ELF-1 (cell line): ENCODE data around the gene RNU6-9.
"Not testable (repeated sequence)": the region's sequence is repeated elsewhere in the genome, so short reads cannot be mapped to it uniquely, and the experiment has no call there.

Experiments
- DNase-seq: peaks from one replicate; pipeline ENCODE4 v3.0.0-alpha.2; 2016; ENCODE audit warnings: low read depth, low spot score

RNU6-9 gene

DNA sequence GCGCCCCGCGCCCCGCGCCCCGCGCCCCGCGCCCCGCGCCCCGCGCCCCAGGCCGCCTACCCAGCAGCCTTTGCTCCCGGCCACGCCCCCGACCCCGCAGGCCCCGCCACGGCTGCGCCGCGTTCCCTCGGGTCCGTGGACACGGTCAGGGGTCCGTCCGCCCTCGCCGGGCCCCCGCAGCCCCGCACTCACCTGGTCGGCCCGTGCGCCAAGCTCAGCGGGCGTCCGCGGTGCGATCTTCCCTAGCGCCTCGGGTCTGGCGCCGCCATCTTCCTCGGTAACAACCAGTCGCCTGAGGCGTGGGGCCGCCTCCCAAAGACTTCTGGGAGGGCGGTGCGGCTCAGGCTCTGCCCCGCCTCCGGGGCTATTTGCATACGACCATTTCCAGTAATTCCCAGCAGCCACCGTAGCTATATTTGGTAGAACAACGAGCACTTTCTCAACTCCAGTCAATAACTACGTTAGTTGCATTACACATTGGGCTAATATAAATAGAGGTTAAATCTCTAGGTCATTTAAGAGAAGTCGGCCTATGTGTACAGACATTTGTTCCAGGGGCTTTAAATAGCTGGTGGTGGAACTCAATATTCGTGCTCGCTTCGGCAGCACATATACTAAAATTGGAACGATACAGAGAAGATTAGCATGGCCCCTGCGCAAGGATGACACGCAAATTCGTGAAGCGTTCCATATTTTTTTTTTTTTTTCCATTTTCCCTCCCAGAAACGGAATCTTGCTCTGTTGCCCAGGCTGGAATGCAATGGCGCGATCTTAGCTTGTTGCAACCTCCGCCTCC is at the start of gene RNU6-9, which contains the start of gene MED16:
TSS of gene RNU6-9 (plus strand) at position 591 of the 796 bp plus-strand sequence.
TSS of gene MED16 (minus strand) at position 294 of the 796 bp plus-strand sequence. CDS start 2,056 bp downstream, outside the sequence.
- peak; percentile 96 for DNase-seq

DNA sequence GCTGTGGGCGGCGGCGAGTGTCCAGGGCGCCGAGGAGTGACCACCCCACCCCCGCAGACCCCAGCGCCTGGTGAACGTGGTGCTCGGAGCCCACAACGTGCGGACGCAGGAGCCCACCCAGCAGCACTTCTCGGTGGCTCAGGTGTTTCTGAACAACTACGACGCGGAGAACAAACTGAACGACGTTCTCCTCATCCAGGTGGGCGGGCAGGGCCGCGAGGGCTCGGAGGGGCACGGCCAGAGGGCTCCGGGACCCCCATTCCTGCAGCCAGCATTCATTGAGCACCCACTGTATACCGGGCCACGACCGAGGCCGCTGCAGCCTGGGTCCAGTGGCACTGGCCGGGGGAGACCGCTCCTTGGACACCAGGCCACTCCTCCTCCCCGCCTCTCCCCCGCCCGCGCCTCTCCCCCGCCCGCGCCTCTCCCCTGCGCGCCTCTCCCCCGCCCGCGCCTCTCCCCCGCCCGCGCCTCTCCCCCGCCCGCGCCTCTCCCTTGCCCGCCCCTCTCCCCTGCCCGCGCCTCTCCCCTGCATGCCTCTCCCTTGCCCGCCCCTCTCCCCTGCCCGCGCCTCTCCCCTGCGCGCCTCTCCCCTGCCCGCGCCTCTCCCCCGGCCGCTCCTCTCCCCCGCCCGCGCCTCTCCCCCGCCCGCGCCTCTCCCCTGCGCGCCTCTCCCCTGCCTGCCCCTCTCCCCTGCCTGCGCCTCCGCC is 49.3 kb upstream of the RNU6-9 start:
- no peak for DNase-seq

DNA sequence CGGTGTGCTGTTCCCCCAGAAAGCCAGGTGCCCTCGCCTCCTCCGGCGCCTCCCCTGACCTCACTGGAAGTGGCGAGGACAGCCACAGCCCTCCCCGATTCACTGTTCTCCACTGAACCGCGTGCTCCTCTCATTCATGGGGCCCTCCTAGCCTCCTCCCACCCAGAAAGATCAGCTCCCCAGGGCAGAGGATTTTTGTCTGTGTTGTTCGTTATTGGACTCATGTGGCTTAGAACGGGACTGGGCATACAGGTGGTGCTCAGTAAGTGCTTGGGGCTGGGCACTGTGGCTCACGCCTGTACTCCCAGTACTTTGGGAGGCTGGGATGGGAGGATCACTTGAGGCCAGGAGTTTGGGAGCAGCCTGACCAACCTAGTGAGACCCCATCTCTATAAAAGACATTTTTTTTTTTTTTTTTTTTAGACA is 48.7 kb upstream of the RNU6-9 start:
- no peak for DNase-seq

DNA sequence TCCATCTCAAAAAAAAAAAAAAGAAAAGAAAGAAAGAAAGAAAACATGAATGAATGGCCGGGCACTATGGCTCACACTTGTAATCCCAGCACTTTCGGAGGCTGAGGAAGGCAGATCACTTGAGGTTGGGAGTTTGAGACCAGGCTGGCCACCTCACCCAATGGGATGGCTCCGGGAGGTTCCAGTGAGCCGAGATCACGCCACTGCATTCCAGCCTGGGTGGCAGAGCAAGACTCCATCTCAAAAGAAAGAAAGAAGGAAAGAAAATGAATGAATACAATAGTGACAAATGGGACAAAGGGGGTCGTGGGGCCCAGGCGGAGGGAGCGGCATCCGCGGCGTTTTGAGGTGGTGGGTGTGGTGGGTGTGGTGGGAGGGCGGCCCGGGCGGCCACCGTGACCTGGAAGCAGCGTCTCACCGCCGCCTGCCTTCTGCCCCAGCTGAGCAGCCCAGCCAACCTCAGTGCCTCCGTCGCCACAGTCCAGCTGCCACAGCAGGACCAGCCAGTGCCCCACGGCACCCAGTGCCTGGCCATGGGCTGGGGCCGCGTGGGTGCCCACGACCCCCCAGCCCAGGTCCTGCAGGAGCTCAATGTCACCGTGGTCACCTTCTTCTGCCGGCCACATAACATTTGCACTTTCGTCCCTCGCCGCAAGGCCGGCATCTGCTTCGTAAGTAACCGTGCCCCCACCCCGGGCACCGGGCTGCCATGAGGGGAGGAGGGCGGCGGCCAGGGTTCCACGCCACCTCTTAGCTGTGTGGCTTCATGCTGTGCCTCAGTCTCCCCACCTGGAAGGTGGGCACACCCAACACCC is 47.4 kb upstream of the RNU6-9 start:
- DNase-seq, result no peak

- DNase-seq, result no peak
Measured at GRCh38 chr19:848386-848921, 44.8 kb upstream of the RNU6-9 start.

GRCh38 chr19:849195-849594 is 44.1 kb upstream of the RNU6-9 start:
- DNase-seq, result not testable (repeated sequence)

- DNase-seq, result peak; percentile 94
Measured at GRCh38 chr19:850221-850978, 42.9 kb upstream of the RNU6-9 start.

- no peak for DNase-seq
Measured at GRCh38 chr19:850979-851335, 42.3 kb upstream of the RNU6-9 start.

DNA sequence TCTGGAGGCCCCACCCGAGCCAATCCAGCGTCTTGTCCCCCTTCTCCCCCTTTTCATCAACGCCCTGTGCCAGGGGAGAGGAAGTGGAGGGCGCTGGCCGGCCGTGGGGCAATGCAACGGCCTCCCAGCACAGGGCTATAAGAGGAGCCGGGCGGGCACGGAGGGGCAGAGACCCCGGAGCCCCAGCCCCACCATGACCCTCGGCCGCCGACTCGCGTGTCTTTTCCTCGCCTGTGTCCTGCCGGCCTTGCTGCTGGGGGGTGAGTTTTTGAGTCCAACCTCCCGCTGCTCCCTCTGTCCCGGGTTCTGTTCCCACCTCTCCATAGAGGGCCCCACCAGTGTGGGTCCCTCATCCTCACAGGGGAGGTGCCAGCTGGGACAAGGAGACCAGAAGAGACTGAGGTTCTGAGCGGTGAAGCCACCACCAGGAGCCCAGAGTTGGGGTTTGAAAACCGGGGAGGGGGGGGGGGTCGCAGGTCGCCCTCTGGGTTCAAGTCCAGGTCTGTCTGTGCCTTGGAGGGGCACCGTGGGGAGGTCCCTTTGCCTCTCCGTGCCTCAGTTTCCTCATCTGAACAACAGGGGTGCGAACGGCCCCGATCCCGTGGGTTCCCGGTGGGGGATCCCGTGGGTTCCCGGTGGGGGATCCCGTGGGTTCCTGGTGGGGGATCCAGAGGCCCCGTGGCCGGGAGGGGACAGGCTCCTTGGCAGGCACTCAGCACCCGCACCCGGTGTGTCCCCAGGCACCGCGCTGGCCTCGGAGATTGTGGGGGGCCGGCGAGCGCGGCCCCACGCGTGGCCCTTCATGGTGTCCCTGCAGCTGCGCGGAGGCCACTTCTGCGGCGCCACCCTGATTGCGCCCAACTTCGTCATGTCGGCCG is 40.9 kb upstream of the RNU6-9 start, which contains the start of gene ELANE:
TSS of gene ELANE (plus strand) at position 168 of the 878 bp plus-strand sequence. CDS start at position 194, 26 bp downstream.
- DNase-seq, result no peak

DNA sequence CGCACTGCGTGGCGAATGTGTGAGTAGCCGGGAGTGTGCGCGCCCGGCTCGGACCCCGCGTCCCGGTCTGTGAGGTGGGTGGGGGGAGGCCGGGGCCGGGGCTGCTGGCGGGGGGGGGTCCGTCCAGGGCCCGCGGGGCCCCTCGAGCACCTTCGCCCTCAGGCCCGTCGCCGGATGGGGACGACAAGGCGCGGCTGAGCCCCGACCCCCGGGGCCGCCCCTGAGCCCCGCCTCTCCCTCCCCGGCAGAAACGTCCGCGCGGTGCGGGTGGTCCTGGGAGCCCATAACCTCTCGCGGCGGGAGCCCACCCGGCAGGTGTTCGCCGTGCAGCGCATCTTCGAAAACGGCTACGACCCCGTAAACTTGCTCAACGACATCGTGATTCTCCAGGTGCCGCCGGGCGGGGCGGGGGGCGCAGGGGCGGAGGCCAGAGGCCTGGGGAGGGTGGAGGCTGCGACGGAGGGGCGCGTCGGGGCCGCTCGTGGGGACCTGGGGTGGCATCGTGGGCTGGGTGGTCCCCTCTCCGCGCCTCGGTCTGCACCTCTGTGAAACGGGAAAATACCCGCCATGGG is 40.2 kb upstream of the RNU6-9 start:
- no peak for DNase-seq

GRCh38 chr19:853614-854220 is 39.6 kb upstream of the RNU6-9 start:
- not testable (repeated sequence) for DNase-seq

GRCh38 chr19:854549-854948 is 38.7 kb upstream of the RNU6-9 start:
- DNase-seq, result no peak

GRCh38 chr19:855142-855541 is 38.1 kb upstream of the RNU6-9 start:
- DNase-seq, result no peak

DNA sequence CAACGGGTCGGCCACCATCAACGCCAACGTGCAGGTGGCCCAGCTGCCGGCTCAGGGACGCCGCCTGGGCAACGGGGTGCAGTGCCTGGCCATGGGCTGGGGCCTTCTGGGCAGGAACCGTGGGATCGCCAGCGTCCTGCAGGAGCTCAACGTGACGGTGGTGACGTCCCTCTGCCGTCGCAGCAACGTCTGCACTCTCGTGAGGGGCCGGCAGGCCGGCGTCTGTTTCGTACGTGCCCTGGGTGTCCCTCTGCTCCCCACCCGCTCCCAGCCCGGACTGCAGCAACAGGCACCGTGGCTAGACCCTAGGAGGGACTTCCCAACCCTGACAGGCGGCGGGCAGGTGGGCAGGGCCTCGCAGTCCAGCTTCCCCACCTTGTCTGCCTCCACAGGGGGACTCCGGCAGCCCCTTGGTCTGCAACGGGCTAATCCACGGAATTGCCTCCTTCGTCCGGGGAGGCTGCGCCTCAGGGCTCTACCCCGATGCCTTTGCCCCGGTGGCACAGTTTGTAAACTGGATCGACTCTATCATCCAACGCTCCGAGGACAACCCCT is 37.6 kb upstream of the RNU6-9 start:
- no peak for DNase-seq

DNA sequence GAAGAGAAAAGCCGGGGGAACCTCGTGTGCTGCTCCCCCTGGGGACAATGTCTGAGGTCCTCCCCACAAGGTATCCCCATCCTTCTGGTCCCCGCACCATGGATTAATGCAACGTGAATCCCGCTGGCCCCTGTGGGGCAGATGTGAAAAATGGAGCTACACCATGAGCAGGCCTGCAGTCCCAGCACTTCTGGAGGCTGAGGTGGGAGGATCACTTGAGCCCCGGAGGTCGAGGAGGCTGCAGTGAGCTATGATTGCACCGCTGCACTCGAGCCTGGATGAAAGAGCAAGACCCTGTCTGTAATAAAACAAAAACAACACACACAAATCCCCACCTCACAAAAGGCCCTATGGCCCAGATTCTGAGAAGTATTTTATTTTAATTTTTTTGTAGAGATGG is 35.0 kb upstream of the RNU6-9 start:
- DNase-seq, result no peak

DNA sequence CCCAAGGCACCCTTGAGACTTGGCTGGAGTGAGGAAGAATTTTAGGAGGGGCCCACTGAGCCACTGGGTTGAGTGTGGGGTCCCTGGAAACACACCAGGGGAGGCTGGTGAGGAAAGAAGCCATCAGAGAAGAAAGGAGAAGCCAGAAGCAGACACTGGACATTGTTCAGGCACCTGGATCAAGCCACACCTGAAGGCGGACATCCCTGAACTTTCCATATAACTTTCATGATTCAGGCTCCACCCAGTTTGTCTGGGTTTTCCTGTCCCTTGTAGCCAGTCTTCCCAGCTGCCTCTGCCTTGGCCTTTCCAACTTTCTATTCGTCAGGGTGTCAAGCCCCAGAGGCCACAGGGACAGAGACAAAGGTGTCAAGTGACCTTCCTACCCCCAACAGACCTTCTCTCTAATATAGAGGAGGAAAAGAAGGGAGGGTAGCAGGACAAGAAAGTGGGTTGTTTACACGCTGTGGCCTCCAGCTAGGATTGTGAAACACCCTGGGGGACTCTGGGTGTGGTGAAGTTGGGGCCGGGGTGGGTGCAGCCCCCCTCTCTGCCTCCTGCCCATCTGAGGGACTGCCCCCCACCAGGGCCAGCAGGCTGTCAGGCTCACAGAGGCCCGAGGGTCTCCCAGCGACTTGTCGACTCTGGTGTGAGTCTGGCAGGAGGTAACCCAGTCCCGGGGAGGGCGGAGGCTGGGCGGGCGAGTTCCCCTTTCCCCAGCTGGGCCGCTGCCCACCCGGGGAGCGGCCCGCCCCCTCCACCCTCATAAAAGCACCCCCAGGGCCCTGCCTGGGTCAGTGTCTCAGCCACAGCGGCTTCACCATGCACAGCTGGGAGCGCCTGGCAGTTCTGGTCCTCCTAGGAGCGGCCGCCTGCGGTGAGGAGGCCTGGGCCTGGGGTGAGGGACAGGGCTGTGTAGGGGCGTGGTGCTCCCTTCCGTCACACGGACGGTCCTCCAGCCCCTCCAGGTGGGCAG is 34.1 kb upstream of the RNU6-9 start, which contains the start of gene CFD:
TSS of gene CFD (plus strand) at position 797 of the 976 bp plus-strand sequence. CDS start at position 823, 26 bp downstream.
- peak; percentile 62 for DNase-seq

DNA sequence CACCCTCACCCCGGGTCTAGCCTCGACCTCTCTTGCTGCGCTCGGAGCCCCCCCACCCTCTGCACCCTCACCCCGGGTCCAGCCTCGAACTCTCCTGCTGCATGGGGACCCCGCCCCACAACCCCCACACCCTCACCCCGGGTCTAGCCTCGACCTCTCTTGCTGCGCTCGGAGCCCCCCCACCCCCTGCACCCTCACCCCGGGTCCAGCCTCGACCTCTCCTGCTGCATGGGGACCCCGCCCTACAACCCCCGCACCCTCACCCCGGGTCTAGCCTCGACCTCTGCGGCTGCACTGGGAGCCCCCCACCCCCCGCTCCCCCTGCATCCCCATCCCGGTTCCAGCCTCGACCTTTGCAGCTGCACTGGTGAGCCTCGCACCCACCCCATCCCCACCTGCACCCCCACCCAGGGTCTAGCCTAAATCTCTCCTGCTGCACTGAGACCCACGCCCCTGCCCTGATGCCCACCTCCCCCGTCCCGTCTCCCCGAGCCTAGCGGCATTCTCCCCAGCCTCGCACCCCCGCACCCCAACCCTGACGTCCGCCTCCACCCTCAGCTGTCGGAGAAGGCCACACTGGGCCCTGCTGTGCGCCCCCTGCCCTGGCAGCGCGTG is 32.0 kb upstream of the RNU6-9 start:
- DNase-seq, result no peak
